Right lobe of liver (tissue), 4 donors: ENCODE results near the gene MLST8.

Source experiments
- POLR2A ChIP-seq: fragments of 450-650 bp; IDR thresholded peaks from one replicate; pipeline ENCODE4 v1.6.1; 2017; ENCODE audit warnings: antibody characterized with exemption, mild to moderate bottlenecking
- TF ChIP-seq, protein P1 (sequence below), 4 donors: fragments of 200-600 bp in 3 of 4; fragments of 450-650 bp in 1 of 4; IDR thresholded peaks; one replicate each; pipeline versions ENCODE4 v1.5.1 to v1.8.0; 2016 to 2022; ENCODE audit warnings: antibody characterized with exemption in 4 of 4, mild to moderate bottlenecking in 2 of 4
- donor health status: DM: no; HTN: no; CAD: no.
- donor health status: DM: no; HTN: no; CAD: no.
- donor health status: DM: no; HTN: yes; CAD: no.

DNA sequence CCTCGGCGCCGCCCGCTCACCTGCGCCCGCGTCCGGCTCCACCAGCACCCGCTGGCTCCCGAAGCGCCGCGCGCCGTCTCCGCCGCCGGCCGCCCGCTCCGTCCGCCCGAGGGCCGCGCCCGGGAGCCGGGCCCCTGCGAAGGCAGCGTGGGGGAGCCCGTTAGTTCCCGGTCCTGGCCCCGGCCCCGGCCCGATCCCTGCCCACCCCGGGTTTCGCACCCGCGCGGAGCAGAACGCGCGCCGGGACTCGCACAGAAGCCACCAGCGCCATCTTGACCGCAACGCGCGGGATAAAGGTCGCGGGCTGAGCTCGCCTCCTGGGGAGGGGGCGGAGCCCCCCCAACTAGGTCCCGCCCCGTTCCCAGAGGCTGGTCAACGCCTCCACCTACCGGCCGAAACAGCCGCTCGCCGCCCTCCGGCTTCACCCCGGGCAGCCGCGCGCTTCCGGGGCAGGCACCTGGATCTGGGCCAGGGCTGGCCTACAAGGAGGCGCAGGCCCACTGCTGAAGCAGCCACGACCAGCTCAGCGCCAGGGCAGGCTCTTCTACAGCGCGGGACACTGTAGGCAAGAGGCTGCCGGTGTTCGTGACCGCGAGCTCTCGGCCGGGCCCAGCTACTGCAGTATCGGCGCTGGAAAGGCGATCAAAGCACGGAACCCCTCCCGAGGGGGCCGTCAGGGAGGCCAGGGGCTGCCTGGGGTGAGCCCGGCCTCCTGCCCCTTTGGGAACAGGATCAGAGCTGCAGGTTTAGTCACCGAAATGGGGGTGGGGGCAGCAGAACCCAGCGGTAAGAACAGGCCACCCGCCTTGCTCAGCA lies 46.2 kb downstream of the MLST8 start, which contains the start of gene ECI1:
- peak; percentile 92 for TF ChIP-seq POLR2A
- TF ChIP-seq, protein P1, sequence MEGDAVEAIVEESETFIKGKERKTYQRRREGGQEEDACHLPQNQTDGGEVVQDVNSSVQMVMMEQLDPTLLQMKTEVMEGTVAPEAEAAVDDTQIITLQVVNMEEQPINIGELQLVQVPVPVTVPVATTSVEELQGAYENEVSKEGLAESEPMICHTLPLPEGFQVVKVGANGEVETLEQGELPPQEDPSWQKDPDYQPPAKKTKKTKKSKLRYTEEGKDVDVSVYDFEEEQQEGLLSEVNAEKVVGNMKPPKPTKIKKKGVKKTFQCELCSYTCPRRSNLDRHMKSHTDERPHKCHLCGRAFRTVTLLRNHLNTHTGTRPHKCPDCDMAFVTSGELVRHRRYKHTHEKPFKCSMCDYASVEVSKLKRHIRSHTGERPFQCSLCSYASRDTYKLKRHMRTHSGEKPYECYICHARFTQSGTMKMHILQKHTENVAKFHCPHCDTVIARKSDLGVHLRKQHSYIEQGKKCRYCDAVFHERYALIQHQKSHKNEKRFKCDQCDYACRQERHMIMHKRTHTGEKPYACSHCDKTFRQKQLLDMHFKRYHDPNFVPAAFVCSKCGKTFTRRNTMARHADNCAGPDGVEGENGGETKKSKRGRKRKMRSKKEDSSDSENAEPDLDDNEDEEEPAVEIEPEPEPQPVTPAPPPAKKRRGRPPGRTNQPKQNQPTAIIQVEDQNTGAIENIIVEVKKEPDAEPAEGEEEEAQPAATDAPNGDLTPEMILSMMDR (IDR thresholded peaks at IDR 0.05): peak; percentile 74 to 88 (median 84)
